ENCODE measurements around the gene PANX2. TPM values are rescaled to one million over a fixed set of nuclear protein-coding genes. Genes with fewer than 3 reads are reported as not detected.

PANX2 gene
- total RNA-seq, 4 donors from 2014 or later: 1.3 to 1.8 (median 1.6) TPM

DNA sequence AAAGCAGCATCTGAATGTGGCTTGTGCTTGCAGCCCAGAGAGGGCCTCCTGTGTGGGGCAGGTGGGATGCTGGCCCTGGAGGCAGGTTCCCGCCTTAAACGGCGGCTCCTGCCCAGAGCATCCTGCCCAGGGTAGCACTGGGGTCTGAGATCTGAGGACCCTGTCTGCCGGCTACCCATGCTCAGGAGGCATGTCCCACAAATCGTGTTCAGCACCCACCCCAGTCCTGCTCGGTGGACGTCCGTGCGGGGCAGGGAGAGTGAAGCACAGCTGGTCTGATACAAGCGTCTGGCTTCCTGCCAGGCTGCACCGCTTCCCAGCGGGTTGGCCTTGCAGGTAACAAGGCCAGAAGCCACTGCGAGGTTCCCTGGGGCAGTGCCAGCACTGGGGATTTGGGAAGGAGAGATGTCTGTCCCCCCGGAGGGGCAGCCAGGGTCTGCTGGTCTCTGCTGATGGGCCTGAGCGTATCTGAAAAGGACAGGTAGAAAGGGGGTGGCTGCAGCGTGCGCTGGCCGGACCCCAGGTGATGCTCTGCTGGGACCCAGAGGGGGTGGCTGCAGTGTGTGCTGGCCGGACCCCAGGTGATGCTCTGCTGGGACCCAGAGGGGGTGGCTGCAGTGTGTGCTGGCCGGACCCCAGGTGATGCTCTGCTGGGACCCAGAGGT lies 18.8 kb downstream of the PANX2 start:
- TF ChIP-seq, protein P1, sequence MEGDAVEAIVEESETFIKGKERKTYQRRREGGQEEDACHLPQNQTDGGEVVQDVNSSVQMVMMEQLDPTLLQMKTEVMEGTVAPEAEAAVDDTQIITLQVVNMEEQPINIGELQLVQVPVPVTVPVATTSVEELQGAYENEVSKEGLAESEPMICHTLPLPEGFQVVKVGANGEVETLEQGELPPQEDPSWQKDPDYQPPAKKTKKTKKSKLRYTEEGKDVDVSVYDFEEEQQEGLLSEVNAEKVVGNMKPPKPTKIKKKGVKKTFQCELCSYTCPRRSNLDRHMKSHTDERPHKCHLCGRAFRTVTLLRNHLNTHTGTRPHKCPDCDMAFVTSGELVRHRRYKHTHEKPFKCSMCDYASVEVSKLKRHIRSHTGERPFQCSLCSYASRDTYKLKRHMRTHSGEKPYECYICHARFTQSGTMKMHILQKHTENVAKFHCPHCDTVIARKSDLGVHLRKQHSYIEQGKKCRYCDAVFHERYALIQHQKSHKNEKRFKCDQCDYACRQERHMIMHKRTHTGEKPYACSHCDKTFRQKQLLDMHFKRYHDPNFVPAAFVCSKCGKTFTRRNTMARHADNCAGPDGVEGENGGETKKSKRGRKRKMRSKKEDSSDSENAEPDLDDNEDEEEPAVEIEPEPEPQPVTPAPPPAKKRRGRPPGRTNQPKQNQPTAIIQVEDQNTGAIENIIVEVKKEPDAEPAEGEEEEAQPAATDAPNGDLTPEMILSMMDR (IDR thresholded peaks at IDR 0.05): no peak
- ATAC-seq (ENCODE audit: low FRiP score): no peak
- no peak for DNase-seq (ENCODE audit: low spot score)

DNA sequence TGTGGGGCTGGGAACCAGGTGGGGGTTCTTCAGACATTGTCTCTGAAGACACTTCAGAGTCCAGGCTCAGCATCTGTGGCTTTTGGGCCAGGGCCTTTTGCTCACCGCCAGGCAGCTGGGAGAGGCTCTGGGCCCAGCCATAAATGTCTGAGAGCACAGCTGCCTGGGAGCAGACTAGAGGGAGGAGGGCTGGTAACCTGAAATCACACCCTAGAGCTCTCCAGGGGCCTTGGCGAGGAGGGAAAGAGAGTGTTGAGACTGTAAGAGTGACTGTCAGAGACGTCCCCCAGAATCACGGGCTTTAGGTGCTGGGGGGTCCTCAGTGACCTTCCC lies 19.3 kb downstream of the PANX2 start:
- TF ChIP-seq, protein P1 (IDR thresholded peaks at IDR 0.05): no peak
- DNase-seq (ENCODE audit: low spot score) (no peak), ATAC-seq (ENCODE audit: low FRiP score) (peak; percentile 0)

DNA sequence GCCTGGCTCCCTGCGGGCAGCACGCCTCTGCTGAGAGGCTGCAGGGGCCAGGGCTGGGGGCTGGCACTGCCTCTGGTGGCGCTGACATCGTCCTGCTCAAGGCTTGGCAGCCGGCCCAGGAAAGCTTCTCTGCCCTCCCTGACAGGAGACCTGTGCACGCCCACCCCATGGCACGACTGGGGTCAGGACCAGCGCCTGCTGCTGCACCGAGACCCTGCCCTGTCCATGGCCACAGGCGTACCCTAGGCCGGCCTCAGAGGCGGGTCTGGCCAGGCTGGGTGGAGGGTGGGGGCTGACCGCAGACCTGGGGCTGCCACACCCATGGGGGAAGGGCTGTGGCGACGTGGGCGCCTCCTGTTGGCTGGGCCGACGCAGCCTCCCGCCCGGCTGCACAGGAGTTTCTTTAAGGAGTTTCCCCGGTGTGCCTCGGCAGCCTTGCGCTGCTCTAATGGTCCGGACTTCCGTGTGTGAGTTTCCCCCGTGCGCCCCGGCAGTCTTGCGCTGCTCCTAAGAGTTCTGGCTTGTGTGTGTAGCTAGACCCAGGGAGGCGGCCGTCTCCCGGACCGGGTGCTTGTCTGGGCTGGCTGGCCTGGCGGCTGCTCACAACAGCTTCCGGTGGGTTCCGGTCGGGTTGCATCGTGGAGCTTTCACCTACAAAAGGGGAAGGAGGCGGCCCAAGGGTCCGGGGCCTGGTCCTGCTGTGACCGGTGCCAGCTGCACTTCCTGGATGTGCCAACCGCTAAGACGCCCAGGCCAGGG lies 19.8 kb downstream of the PANX2 start:
- DNase-seq (ENCODE audit: low spot score) (no peak), ATAC-seq (ENCODE audit: low FRiP score) (peak; percentile 60)
- TF ChIP-seq, protein P1 (IDR thresholded peaks at IDR 0.05): no peak

DNA sequence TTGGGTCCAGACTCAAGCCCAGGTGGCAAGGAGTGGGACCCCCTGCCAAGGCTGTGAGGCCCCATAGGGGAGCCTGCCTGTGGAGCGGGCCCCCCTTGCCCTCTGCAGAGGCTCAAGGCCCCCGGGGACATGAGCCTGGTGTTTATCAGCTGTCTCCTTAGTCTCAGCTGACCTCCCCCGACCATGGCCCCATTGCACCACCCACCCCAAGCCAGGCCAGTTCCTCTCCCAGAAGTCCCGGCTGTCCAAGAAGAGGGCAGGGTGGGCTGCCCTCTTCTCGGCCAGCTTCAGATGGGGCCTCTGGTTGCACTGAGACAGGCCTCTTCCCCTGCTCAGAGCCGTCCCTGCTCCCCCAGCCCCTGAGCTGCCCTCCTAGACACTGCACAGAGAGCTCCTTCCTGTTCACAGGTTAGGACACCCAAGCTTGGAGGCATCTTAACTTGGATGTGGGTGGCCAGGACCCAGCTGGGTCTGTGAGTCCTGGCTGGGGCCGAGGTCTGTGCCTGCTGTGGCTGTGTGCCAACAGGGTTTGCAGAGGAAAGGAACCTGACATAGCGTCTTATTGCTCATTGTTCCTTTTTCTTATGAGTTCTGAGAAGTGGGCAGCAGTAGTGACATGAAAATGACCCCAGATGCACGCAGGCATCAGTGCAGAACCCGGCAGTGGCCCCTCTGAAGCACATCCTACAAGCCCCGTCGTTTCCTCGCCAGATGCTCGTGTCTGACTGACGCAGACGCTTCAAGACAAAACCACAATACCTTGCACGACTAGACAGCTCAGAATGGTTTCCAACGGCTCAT lies 20.6 kb downstream of the PANX2 start:
- DNase-seq (ENCODE audit: low spot score): no peak
- ATAC-seq (ENCODE audit: low FRiP score): no peak
- TF ChIP-seq, protein P1 (IDR thresholded peaks at IDR 0.05): no peak

DNA sequence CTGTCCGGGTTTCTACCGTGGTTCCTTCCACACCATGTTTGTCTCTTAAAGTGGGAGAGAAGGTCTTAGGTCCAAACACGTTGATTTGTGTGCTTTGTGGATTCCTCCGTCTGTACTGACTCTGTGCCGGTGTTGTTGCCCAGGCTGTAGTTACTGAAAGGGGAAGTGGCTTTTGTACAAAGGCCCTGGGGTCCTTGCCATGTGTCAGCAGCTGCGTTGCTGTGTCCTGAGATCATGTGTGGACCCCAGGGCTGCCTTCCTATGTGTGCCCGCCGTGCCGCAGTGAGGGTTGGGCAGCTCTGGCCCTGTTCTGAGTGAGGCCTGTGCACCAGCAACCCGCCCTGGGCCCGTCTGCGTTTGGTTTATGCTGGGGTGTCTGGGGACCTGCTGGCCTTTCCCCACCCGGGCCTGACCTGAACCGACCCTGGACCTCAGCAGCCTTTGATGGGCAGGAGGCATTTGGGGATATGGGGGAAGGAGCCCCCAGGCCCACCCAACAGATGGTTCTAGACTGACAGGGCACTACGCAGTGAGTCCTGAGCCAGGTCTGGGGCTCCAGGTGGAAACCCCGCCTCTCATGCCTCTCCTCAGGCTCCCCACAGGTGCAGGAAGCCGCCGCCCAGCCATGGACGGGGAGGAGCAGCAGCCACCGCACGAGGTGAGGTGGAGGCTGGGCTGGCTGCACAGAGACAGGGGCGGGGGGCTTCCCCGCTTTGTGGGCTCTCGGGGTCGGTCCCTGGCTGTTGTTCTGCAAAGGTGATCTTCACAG lies 22.1 kb downstream of the PANX2 start:
- ATAC-seq (ENCODE audit: low FRiP score) (no peak), DNase-seq (ENCODE audit: low spot score) (no peak)
- TF ChIP-seq, protein P1 (IDR thresholded peaks at IDR 0.05): no peak

DNA sequence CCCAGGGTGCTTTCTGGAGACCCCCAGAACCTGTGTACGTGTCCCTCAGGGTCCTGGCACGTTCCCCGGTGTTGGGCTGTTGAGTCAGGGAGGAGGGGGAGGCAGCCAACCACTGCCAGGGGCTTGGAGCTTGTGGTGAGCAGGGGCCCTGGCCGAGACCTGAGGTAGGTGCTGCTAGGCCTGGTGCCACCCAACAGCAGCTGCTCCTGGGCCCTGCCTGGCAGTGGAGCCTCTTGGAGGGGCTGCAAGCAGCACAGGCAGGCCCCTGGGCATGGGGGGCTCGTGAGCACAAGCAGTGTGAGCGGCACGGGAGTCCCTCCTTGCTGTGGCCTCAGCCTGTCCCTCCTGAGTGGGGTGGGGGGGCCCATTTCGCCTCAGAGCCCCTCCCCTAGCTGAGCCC lies 23.1 kb downstream of the PANX2 start:
- DNase-seq (ENCODE audit: low spot score): no peak

More for the DNA sequence above, 23.1 kb downstream of the PANX2 start:
- no peak for ATAC-seq (ENCODE audit: low FRiP score)
- TF ChIP-seq, protein P1 (IDR thresholded peaks at IDR 0.05): no peak
